HUES64 (cell line): ENCODE data around the gene SDK1.
"Not testable (repeated sequence)": the region's sequence is repeated elsewhere in the genome, so short reads cannot be mapped to it uniquely, and the experiment has no call there.

Source experiments
- H3K27ac ChIP-seq: 2 replicates; pipeline ENCODE4 v1.7.0; 2013; ENCODE audit warnings: low read depth, low read length, inconsistent platforms
- H3K27me3 ChIP-seq: 2 replicates; pipeline ENCODE4 v1.6.1; 2013; ENCODE audit warnings: mild to moderate bottlenecking, low read length; ENCODE audit not compliant: insufficient read depth
- H3K36me3 ChIP-seq: 2 replicates; pipeline ENCODE4 v1.6.1; 2013; ENCODE audit warnings: mild to moderate bottlenecking, low read length; ENCODE audit not compliant: insufficient read depth
- H3K4me1 ChIP-seq: 2 replicates; pipeline ENCODE4 v1.6.1; 2013; ENCODE audit warnings: mild to moderate bottlenecking, low read length, moderate library complexity; ENCODE audit not compliant: insufficient read depth
- H3K4me3 ChIP-seq: 2 replicates; pipeline ENCODE4 v1.5.1; 2013; ENCODE audit warnings: mild to moderate bottlenecking, low read length, moderate library complexity
- H3K9ac ChIP-seq: 2 replicates; pipeline ENCODE4 v1.6.1; 2013; ENCODE audit warnings: mild to moderate bottlenecking, low read depth, low read length
- H3K9me3 ChIP-seq: 2 replicates; pipeline ENCODE4 v1.6.1; 2013; ENCODE audit warnings: low read depth, low read length; ENCODE audit not compliant: insufficient read depth
- WGBS: fragments of 150-250, 120-280 bp; methylation state at CpG from one replicate; pipeline ENCODE4 v1.1.7; 2013; ENCODE audit warnings: missing lambda C conversion rate; 5-methylcytosine and 5-hydroxymethylcytosine counted together

The SDK1 gene

DNA sequence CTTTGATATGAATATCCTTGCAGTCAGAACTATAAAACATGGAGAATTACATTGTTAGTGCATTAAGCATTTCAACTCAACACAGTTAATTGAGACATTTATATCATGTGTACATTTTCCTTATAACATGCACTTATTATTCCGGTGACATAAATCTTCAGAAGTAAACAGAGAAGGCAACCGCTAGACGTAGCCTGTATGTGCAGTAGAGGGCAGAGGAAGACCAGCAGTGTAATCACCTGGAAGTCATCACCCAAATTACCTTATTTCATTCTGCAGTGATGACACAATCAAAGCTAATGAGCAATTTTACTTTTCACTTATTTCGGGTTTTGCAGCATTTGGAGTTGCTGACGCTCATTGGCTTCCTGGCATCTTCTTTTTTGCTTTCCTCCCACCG, 394.6 kb downstream of the SDK1 start:
- Histone ChIP-seq H3K36me3 (no peaks in the 10 kb centered on the region), H3K4me1 (peaks cover 21% of the 10 kb centered on the region), H3K4me3 (no peak overlapping the region), H3K27me3 (no peaks in the 10 kb centered on the region), H3K9ac (no peak overlapping the region), H3K9me3 (no peaks in the 10 kb centered on the region), H3K27ac (no peak overlapping the region)
- WGBS = 92% methylated on average over 6 of the region's 6 CpGs

DNA sequence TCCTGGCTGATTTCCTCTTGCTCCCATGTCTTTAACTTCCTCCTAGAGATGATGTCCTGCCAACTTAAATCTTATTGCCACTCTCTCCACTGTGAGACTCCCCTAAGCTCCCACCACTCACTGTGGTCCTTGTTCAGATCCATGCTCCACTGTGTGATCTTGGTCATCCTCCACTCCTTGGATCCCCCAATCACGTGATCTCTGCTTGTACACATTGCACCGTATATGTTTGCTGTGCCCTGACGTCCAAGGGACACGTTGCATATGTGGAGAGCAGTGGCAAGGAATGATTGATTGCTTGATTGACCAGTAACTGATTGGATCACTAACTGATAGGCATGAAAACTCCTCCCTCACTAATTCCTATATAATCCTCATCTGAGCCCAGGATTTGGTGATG, 395.1 kb downstream of the SDK1 start:
- H3K27ac ChIP-seq = no peak overlapping the region
- no peaks in the 10 kb centered on the region for H3K9me3 ChIP-seq
- 93% methylated on average over 4 of the region's 4 CpGs for WGBS
- no peaks in the 10 kb centered on the region for H3K27me3 ChIP-seq
- H3K9ac ChIP-seq = no peak overlapping the region
- H3K4me1 ChIP-seq = peaks cover 20% of the 10 kb centered on the region
- H3K4me3 ChIP-seq = no peak overlapping the region
- no peaks in the 10 kb centered on the region for H3K36me3 ChIP-seq

DNA sequence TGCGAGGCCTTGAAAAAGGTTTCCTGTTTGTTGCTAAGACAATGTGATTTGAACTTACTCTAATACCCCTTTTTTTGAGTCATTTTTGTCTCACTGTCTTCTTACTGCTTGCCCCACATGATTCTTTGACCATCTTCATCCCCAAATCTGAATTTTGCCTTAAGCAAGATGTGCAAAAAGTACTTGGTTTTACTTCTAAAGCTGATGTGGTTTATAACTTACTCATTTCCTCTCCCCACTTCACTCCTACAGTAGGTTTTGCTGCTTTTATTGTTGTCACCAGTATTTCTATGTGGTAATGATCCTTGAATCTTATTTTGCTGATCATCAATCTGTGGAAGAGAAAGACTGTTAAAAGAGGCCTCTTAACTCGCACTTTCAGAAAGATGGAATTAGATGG, 396.4 kb downstream of the SDK1 start:
- H3K27me3 ChIP-seq = no peaks in the 10 kb centered on the region
- H3K4me3 ChIP-seq = no peak overlapping the region
- H3K9ac ChIP-seq = no peak overlapping the region
- 90% methylated on average over 2 of the region's 2 CpGs for WGBS
- no peaks in the 10 kb centered on the region for H3K36me3 ChIP-seq
- no peaks in the 10 kb centered on the region for H3K9me3 ChIP-seq
- no peak overlapping the region for H3K27ac ChIP-seq
- peaks cover 7% of the 10 kb centered on the region; the same call in 1 of the 2 replicates for H3K4me1 ChIP-seq

DNA sequence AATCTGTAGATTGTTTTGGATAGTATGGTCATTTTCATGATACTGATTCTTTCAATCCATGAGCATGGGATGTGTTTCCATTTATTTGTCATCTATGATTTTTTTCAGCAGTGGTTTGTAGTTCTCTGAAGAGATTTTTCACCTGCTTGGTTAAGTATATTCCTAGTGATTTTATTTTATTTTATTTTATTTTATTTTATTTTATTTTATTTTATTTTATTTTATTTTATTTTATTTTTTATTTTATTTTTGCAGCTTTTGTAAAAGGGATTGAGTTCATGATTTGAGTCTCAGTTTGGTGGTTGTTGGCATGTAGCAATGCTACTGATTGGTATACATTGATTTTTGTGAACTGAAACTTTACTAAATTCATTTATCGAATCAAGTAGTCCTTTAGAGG, 404.2 kb downstream of the SDK1 start:
- Histone ChIP-seq H3K36me3 (no peaks in the 10 kb centered on the region), H3K27ac (no peak overlapping the region), H3K27me3 (no peaks in the 10 kb centered on the region), H3K4me3 (no peak overlapping the region), H3K9me3 (no peaks in the 10 kb centered on the region), H3K4me1 (no peaks in the 10 kb centered on the region; the same call in 1 of the 2 replicates), H3K9ac (no peak overlapping the region)
- WGBS = 100% methylated on average over 1 of the region's 1 CpG

DNA sequence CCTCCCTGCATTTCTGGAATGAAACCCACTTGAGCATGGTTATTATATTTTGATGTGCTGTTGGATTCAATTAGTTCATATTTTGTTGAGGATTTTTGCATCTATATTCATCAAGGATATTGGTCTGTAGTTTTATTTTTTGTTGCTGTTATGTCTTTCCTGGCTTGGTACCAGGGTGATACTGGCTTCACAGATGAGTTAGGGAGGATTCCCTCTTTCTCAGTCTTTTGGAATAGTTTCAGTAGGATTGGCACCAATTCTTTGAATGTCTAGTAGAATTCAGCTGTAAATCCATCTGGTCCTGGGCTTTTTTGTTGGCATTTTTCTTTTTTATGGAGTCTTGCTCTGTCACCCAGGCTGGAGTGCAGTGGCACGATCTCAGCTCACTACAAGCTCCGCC, 405.0 kb downstream of the SDK1 start:
- H3K4me1 ChIP-seq, H3K9me3 ChIP-seq, H3K36me3 ChIP-seq, H3K27me3 ChIP-seq, H3K4me3 ChIP-seq, H3K9ac ChIP-seq, H3K27ac ChIP-seq: not testable (repeated sequence)
- 100% methylated on average over 2 of the region's 2 CpGs for WGBS

DNA sequence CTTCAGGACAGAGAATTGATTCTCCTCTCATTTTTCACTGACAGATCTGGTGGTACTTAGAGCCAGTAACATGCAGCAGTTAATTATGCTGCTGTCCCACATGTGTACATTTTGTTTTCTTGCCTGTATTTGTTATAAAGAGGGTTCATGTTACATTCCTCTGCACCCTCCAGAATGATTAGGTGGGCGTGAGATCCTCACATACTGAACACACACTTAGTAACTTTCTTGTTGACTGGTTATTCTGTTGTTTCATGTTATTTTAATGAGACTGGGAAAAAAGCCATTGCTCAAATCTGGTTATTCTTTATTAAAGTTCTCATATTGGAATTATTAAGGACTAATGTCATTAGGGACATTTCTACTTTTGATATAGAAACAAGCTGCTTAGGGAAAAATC, 409.1 kb downstream of the SDK1 start:
- Histone ChIP-seq H3K9me3 (no peaks in the 10 kb centered on the region), H3K27me3 (no peaks in the 10 kb centered on the region), H3K9ac (no peak overlapping the region), H3K27ac (no peak overlapping the region), H3K4me3 (no peak overlapping the region), H3K36me3 (no peaks in the 10 kb centered on the region), H3K4me1 (peaks cover 7% of the 10 kb centered on the region; the same call in 1 of the 2 replicates)
- WGBS = no CpG with 5 or more reads among the region's 1 CpG

DNA sequence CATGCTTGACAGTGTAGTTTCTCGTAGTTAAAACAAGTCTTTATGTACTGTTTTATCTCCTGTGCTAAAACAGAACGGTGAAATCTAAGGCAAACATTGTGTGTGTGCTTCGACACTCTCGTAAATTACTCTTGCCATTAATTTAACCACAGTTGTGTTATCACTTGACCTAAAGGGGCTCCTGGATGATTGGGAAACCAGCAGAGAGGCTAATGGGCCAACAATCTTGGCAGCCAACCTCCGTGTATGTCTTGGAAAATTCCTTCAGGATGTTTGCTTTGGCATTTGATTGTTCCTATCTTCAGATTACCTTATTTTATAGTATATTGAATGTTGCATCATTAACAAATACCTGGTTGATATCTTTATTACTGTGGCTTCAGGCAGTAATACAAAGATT, 409.5 kb downstream of the SDK1 start:
- WGBS = 89% methylated on average over 5 of the region's 5 CpGs
- Histone ChIP-seq H3K27me3 (no peaks in the 10 kb centered on the region), H3K36me3 (no peaks in the 10 kb centered on the region), H3K27ac (no peak overlapping the region), H3K4me3 (no peak overlapping the region), H3K9ac (no peak overlapping the region), H3K9me3 (no peaks in the 10 kb centered on the region), H3K4me1 (peaks cover 7% of the 10 kb centered on the region; the same call in 1 of the 2 replicates)

DNA sequence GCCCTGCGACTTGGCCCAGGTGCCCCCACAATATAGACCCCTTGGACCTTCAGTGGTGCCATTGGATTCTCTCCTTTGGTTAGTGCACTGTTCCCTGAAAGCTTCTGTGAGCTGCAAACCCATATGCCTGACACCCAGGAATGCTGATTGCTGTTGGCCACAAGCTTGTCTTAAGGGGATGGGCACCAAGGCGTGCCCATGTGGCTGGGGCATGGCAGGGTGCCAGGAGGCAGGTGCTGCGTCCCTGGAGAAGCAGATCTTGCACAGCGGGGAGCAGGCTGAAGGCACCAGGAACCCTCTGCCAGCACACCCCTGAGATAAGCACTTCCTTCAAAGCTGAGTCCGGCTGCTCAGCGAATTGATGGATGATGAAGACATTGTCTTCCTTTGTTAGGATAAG, 411.8 kb downstream of the SDK1 start:
- no peaks in the 10 kb centered on the region for H3K36me3 ChIP-seq
- H3K4me1 ChIP-seq = peaks cover 7% of the 10 kb centered on the region; the same call in 1 of the 2 replicates
- no peaks in the 10 kb centered on the region for H3K27me3 ChIP-seq
- 77% methylated on average over 6 of the region's 6 CpGs for WGBS
- no peak overlapping the region for H3K27ac ChIP-seq
- H3K9me3 ChIP-seq = no peaks in the 10 kb centered on the region
- no peak overlapping the region for H3K9ac ChIP-seq
- H3K4me3 ChIP-seq = no peak overlapping the region

DNA sequence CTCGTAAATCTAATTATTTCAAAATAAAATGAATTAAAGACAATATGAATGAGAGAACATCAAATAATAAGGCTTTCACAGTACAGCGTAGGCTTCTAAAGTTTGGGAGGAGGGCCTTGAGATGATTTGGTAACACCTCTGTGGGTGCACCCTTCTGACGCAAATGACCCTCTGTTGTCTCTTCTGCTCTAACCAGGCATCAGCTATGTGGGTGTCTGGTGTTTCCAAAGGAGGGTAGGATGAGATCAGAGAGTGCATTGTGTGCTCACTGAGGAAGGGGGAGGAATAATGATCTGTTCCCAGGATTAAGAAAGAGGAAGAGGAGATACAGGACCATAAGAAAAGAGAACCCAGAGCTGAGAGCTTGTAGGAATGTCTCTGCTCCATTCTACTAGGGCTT, 420.4 kb downstream of the SDK1 start:
- no peak overlapping the region for H3K9ac ChIP-seq
- H3K9me3 ChIP-seq = no peaks in the 10 kb centered on the region
- no peak overlapping the region for H3K27ac ChIP-seq
- WGBS = 98% methylated on average over 2 of the region's 3 CpGs
- no peak overlapping the region for H3K4me3 ChIP-seq
- H3K36me3 ChIP-seq = no peaks in the 10 kb centered on the region
- no peaks in the 10 kb centered on the region for H3K27me3 ChIP-seq
- H3K4me1 ChIP-seq = peaks cover 5% of the 10 kb centered on the region; the same call in 1 of the 2 replicates

DNA sequence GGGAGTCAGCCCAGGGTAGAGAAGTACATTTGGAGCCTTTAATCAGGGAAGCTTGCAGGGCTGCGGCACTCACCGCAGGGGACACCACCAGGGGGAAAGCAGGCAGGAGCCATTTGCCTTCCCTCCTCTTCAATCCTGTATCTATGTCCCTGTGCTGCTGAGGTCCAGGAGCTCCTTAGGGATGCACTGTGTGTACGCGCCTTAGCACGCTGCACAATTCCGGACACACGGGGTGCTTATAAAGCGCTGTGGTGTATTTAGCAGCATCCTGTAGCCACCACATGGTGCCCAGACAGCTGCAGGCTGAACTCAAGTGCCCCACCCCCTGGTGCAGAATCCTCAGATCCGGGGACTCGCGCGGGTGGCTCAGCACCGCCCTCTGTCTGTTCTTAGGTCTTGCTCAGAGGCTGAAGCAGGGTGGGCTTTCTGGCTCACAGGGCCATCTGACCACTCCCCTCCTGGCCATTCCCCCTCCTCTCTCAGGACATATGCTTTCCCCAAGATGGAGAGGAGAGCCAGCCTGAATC, 421.4 kb downstream of the SDK1 start:
- H3K4me1 ChIP-seq = peaks cover 5% of the 10 kb centered on the region; the same call in 1 of the 2 replicates
- no peaks in the 10 kb centered on the region for H3K27me3 ChIP-seq
- H3K36me3 ChIP-seq = no peaks in the 10 kb centered on the region
- WGBS = 55% methylated on average over 13 of the region's 13 CpGs
- H3K27ac ChIP-seq = no peak overlapping the region
- no peak overlapping the region for H3K4me3 ChIP-seq
- H3K9me3 ChIP-seq = no peaks in the 10 kb centered on the region
- no peak overlapping the region for H3K9ac ChIP-seq

DNA sequence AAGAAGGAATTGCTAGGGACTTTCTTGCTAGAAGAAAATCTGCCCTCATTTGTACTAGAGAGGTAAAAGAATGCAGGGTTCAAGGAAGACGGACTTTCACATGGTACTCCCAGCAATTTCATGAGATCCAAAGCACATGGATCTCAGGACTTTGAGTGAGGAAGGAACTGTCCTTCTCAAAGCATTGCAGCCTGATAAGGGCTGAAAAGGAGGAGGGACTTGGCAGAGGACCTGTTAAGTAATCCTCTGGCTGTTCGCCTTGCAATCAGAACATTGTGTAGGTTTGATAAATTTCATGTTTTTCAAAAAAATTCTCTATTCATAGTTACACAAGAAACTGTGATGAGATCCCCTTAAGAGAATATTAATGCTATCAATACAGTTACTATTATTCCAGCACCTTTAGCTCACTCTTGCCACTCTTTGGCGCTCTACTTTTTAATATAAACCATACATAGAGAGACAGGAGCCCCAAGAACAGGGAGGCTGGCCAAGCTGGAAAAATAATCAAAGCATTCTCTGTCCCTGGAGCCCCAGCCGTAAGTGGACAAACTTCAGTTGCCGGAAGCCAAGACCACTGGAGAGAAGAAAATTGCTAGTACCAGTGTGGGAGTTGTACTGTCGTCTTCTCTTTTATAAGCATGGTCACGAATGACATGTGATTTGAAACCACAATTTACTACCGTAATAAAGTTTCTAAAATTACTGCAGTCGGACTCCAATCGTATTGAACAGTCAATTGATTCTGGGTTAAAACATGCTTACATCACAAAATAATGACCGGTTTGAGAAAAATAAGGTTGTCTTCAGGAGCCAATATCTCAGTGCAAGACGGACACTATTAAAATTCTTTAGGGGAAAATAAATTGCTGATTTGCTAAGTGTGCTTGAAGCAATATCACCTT, 424.4 kb downstream of the SDK1 start:
- 94% methylated on average over 11 of the region's 12 CpGs for WGBS
- Histone ChIP-seq H3K27ac (no peak overlapping the region), H3K9ac (no peak overlapping the region), H3K4me1 (peaks cover 5% of the 10 kb centered on the region; the same call in 1 of the 2 replicates), H3K36me3 (no peaks in the 10 kb centered on the region), H3K27me3 (no peaks in the 10 kb centered on the region), H3K4me3 (no peak overlapping the region), H3K9me3 (no peaks in the 10 kb centered on the region)
